Type B pancreatic cell (in vitro differentiated cells): ENCODE data around the gene DZIP1L. TPM values are rescaled to one million over a fixed set of nuclear protein-coding genes. Genes with fewer than 3 reads are reported as not detected.

Source experiments
- DNase-seq: peaks from one replicate; pipeline ENCODE4 v3.0.0; 2021; ENCODE audit warnings: mixed read lengths; ENCODE audit not compliant: unreplicated experiment; ENCODE audit errors: extremely low spot score
- H3K27ac Mint-ChIP-seq: 2 replicates; pipeline ENCODE4 v1.8.0; 2021; ENCODE audit warnings: mild to moderate bottlenecking, mixed read lengths
- H3K27me3 Mint-ChIP-seq: 2 replicates; pipeline ENCODE4 v1.8.0; 2021; ENCODE audit warnings: mixed read lengths
- H3K36me3 Mint-ChIP-seq: 2 replicates; pipeline ENCODE4 v1.8.0; 2021; ENCODE audit warnings: mixed read lengths
- H3K4me1 Mint-ChIP-seq: one replicate; pipeline ENCODE4 v1.8.0; 2021; ENCODE audit warnings: mixed read lengths; ENCODE audit not compliant: unreplicated experiment
- H3K4me3 Mint-ChIP-seq: 2 replicates; pipeline ENCODE4 v1.8.0; 2021; ENCODE audit warnings: mild to moderate bottlenecking, mixed read lengths
- H3K9me3 Mint-ChIP-seq: 2 replicates; pipeline ENCODE4 v1.8.0; 2021; ENCODE audit warnings: mixed read lengths
- total RNA-seq: library from RNA; stranded (reverse); gene quantifications from 2 replicates; pipeline ENCODE4 v1.2.1, GENCODE V29; 2021; ENCODE audit warnings: low replicate concordance
- TF ChIP-seq, protein P1 (sequence below): fragments of 200-600 bp; sonication (generic); conservative IDR thresholded peaks from 2 replicates; pipeline ENCODE4 v1.5.0; 2021; ENCODE audit warnings: antibody characterized with exemption, mild to moderate bottlenecking

Gene DZIP1L
- total RNA-seq, 1 donor from 2014 or later, result 17.8 TPM

GRCh38 chr3:138019281-138020069 is 95.9 kb downstream of the DZIP1L start:
- Mint-ChIP-seq H3K4me1 (no peaks in the 10 kb centered on the region), H3K27me3 (no peaks in the 10 kb centered on the region), H3K4me3 (no peak overlapping the region), H3K9me3 (no peaks in the 10 kb centered on the region), H3K27ac (no peak overlapping the region), H3K36me3 (no peaks in the 10 kb centered on the region)
- TF ChIP-seq, protein P1, sequence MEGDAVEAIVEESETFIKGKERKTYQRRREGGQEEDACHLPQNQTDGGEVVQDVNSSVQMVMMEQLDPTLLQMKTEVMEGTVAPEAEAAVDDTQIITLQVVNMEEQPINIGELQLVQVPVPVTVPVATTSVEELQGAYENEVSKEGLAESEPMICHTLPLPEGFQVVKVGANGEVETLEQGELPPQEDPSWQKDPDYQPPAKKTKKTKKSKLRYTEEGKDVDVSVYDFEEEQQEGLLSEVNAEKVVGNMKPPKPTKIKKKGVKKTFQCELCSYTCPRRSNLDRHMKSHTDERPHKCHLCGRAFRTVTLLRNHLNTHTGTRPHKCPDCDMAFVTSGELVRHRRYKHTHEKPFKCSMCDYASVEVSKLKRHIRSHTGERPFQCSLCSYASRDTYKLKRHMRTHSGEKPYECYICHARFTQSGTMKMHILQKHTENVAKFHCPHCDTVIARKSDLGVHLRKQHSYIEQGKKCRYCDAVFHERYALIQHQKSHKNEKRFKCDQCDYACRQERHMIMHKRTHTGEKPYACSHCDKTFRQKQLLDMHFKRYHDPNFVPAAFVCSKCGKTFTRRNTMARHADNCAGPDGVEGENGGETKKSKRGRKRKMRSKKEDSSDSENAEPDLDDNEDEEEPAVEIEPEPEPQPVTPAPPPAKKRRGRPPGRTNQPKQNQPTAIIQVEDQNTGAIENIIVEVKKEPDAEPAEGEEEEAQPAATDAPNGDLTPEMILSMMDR, result no peak
- no peak for DNase-seq

GRCh38 chr3:138016065-138016464 is 99.3 kb downstream of the DZIP1L start:
- TF ChIP-seq, protein P1, result no peak
- H3K27ac Mint-ChIP-seq, result no peak overlapping the region
- no peaks in the 10 kb centered on the region for H3K9me3 Mint-ChIP-seq
- H3K4me1 Mint-ChIP-seq, result no peaks in the 10 kb centered on the region
- no peaks in the 10 kb centered on the region for H3K27me3 Mint-ChIP-seq
- H3K36me3 Mint-ChIP-seq, result no peaks in the 10 kb centered on the region
- DNase-seq, result no peak
- no peak overlapping the region for H3K4me3 Mint-ChIP-seq

DNA sequence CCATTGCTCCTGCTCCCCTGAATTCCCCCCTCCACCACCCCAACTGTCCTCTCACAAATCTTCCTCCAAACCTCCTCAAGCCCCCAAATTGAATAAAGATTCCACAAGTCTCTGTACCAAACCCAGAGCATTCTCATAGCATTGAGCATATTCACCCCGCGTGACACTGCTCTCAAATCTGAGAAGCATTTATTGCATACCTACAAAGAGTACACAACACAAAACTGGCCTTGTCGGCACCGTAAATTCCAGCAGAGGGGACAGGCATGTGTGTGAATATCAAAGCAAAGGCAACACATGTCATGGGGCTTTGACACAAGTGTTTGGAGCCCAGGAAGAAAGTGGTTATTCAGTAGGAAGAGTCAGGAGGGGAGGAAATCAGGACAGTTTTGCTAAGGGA is 102.9 kb downstream of the DZIP1L start:
- Mint-ChIP-seq H3K9me3 (no peaks in the 10 kb centered on the region), H3K36me3 (no peaks in the 10 kb centered on the region), H3K4me3 (no peak overlapping the region), H3K27ac (no peak overlapping the region), H3K4me1 (no peaks in the 10 kb centered on the region), H3K27me3 (no peaks in the 10 kb centered on the region)
- TF ChIP-seq, protein P1, result no peak
- no peak for DNase-seq

Other genes with a start within 250 kb of the DZIP1L start
- 7.3 and 50.8 TPM in 2 replicates for gene CLDN18, start 105.4 kb downstream of the DZIP1L start, total RNA-seq
- 0.34 TPM in 1 of 2 replicates, not detected in the other for gene A4GNT, start 16.8 kb upstream of the DZIP1L start, total RNA-seq
- 18.2 and 21.2 TPM in 2 replicates for gene DBR1, start 59.3 kb upstream of the DZIP1L start, total RNA-seq
- 42.3 and 46.1 TPM in 2 replicates for gene ARMC8, start 71.7 kb upstream of the DZIP1L start, total RNA-seq
- gene NME9, start 214.2 kb upstream of the DZIP1L start, total RNA-seq, result 0.40 and 3.7 TPM in 2 replicates
- gene MRAS, start 233.0 kb upstream of the DZIP1L start, total RNA-seq, result 6.6 and 41.6 TPM in 2 replicates